ENCODE data around the gene IFT122.
"Not testable (repeated sequence)": the region's sequence is repeated elsewhere in the genome, so short reads cannot be mapped to it uniquely, and the experiment has no call there.

Gene IFT122

DNA sequence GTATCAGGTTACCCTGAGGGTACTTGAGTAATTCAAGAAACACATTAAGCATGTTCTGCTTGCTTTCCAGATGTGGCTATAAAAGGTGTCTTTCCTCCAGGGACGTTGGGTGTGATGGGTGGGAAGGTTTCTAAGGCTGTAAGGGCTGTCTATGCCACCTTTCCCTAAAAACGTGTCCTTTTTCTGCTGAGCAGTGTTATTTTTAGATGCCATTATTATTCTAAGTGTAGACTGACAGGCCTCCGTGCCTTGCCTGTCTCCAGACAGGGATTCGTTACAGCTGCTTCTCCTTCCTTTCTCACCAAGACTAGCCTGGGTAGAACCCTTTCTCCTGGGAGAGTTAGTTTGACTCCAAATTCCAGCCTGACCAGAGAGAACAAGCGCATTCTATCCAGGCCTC, 61.6 kb downstream of the IFT122 start:
- no peak for DNase-seq

DNA sequence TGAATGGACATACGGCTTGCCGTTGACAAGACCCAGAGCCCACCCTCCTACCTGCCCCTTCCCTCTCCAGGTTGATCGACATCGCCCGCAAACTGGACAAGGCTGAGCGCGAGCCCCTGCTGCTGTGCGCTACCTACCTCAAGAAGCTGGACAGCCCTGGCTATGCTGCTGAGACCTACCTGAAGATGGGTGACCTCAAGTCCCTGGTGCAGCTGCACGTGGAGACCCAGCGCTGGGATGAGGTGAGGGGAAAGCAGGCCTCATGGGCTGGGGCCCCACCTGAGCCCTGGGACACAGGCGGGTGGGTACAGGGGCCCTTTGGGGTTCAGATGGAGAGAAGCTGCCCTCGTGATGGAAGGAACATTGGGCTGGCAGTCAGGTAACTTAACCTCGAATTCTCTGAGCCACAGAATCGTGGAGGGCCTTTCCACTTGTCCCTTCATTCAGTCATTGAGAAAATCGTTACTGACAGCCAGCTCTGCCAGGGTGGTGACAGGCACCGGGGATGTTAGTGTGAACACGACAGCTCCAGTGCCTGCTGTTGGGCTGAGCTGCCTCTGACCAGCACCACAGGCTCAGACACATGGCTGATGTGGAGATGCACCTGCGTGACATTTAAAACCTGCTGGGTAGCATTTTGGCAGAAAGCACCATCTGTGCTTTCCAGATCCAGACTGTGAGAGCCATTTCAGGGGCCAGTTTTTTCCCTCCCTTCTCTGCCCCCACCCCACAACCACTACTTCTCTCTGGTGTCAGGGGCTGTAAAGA, 62.8 kb downstream of the IFT122 start:
- DNase-seq, result no peak

DNA sequence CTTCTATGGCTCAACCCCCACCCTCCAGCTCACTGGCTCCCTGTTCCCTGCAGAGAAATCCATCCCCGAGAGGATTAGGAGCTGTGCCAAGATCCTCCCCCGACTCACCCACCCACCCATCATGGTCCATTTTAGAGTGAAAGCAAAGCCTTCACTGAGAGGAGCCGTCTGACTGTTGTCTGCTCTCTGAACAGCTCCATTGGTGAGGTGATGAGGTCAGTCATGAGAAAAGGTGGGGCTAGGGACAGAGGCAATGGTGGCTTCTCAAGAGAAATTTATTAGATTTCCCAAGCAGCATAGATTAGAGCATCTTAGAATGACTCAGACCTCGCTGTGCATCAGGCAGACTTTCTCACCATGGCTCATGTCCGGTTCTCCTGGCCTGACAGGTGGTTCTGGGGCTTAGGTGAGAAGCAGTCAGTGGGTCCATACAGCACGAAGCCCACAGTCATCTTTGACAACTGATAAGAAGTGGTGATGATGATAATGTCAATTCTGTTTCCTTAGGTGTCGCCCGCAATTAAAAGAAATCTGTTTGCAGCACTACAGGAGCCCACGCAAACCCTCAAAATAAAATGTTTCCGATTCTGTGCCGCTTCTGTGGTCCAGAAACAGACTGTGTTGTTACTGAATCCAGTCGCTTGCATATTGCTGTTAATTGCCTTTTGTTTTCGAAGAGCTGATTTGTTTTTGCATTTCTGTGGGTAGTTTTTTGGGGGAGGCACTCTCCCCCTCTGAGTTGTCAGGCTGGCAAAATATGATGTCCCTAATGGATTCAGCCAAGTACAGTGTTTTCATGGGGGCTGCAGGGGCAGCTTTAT, 63.7 kb downstream of the IFT122 start:
- DNase-seq, result no peak

DNA sequence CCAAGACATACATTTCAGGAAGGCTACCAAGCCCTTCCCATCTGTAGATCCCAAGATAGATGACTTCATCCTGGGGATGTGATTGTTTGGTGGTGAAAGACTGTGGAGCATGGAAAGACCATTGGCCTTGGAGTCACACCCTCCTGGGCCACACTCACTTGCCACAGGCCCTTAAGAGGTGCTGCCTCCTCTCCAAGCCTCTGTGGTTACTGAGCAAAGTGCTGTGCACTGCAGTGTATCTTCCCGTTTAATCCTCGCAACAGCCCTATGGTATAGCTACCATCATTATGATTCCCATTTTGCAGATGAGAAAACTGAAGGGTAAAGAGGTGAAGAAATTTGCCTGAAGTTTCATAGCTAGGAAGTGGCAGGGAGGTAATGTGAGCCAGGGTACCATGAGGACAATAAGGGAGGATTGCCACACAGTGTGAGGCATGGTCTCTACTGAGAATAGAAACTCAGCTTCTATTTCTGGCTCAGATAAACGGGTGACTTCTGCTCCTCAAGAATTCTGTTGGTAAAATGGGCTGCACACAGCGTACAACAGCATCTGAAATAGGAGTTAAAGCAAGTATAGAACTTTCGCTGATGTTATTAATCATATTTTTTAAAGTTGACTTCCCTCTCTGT, 64.6 kb downstream of the IFT122 start:
- DNase-seq, result no peak

DNA sequence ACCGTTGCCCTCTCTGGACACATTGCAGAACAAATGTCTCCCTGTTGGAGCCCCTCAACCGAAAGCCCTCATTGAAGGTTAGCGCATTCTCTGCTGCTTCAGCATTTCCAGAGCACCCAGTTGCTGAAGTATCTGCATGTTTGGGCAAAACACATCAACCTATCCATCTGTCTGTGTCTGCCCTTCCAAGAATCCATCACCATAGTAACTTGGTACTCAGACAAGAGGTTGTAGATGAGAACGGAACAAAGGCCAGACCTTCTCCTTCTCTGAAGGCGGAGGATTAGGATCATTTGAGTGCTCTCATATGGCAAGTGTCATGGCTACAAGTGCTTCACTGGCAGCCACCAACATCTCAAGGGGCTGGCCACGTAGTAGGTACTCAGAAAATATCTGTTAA, 65.3 kb downstream of the IFT122 start:
- DNase-seq, result no peak

DNA sequence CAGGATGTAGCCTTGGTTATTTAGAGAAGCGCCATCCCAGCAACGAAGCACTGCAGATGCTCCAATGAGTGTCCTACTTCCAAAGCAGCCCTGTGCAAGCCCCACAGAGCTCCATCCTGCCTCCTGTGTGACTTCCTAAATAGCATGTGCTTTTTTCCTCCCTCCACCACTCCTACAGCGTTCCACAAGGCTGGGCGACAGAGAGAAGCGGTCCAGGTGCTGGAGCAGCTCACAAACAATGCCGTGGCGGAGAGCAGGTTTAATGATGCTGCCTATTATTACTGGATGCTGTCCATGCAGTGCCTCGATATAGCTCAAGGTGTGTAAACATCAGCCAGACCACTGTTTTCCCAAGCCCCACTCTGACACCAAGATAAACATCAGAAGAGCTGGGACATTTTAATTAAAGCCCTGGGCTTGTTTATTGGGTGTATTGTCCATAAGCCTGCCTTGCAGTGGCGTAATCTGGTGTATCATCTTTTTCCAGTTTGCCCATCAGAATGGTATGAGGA, 66.3 kb downstream of the IFT122 start:
- no peak for DNase-seq

DNA sequence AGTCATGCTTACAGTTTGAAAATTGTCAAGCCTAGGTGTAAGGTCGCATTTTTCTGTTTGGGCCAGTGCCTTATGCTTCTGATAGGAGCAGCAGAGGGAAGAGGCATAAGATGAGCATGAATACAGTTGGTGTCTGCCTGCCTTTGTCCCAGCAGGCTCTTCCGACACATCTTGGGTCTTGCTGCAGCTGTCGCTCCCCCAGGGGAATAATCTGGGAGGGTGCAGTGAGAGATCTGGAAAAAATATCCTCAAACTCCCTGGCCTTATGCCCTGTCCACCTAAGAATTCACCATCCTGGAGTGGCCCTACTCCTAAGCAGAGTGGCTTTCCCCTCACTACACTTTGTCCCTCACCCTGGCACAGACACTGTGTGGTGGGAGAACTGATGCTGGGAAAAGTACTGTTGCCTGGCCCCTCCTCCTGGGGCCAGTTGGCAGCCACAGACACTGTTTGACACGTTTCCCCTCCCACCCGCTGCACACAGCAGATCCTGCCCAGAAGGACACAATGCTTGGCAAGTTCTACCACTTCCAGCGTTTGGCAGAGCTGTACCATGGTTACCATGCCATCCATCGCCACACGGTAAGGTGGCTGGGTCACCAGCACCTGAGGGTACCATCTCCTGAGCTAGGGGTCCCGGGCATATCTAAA, 67.3 kb downstream of the IFT122 start:
- DNase-seq, result no peak

DNA sequence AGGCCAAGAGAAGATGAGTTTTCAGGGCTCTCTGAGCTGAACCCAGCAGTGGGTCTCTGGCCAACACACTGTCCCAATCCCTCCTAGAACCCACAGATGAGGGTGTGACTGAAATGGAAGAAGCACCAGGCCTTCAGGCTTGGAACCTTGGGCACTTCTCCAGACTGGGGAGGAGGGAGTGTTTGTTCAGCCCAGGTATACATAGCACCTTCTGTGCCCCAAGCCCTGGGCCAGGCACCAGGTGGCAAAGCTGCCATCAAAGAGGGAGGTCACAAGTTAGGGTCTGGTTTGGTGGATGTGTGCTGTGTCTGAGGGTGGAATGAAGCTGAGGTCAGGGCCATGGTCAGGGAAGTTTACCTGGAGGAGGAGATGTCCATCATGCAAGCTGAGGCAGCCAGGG, 72.6 kb downstream of the IFT122 start:
- DNase-seq, result no peak

DNA sequence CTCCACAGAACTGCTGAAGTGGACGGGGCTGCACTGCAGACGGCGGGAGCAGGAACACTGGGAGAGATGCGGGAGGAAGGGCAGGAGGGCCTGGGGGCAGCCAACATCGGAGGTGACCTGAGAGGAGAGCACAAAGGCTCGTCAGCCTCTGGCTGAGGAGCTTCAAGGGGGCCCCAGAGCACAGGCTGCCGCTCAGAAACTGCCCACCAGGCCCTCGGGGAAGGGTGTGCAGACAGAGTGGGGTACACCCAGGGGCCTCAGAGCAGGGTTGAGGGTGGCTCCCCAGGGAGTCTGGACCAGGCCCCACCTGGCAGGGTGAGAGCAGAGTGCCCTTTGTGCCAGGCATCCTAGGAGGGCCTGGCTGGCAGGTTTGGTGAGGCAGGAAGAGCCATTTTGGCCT, 73.7 kb downstream of the IFT122 start:
- no peak for DNase-seq

DNA sequence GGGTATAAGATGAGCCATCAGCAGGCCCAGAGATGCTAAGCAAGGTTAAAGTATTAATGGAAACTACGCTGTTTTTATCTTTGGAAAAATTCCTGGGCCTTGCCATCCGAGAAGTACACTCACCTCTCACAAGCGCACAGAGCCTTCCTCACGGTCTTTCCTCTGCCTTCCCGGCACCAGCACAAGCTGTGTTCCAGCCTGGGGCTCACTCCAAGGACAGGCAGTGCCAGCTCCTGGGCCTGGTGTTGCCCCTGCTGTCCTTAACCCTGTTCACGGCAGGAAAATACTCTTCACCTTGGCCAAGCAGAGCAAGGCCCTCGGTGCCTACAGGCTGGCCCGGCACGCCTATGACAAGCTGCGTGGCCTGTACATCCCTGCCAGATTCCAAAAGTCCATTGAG, 74.1 kb downstream of the IFT122 start:
- DNase-seq, result no peak

DNA sequence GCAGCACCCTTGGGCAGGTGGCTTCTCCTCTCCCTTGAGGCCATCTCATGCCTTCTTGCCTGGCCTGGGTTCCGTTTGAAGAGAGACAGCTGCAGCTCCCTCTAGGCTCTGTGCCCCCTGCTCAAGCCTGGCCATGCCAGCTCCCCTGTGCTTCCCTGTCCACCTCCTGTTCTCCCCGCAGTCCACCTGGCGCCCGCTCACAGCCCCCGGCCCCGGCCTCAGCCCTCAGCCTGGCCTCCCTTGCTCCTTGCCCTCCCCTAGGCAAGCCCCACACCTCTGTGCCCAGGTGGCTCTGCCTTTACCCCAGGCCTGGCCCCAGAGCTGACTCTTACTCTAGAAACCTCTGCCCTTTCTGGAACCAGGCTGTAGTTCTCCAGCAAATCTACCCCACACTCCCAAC, 74.5 kb downstream of the IFT122 start:
- no peak for DNase-seq

DNA sequence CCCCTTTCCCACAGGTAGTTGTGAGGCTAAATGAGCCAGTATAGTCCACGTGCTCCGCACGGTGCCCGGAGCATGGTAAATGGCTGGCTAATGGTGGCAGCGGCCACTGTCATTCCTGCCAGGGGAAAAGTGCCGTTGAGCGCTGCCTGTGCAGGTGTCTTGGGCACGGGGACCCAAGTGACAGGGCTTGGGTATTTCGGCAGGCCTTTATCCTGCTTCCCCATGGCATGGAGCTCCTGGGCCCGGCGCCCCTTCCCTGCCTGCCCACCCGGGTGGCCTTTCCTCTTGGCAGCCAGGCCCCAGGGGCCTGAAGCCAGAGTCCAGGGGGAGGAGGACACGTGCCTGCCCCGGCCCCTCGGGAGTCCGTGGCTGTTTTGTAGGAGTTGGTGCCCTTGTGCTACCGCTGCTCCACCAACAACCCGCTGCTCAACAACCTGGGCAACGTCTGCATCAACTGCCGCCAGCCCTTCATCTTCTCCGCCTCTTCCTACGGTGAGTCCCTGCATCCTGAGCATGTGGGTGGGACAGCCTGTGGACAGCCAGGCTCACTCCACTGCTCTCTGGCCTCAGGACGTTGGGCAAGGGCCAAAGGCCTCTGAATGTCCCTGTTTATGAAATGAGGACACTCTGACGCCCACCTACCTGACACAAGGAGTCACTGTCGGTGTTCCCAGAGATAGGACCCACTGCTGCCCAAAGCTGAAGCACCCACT, 75.2 kb downstream of the IFT122 start:
- DNase-seq, result not testable (repeated sequence)

DNA sequence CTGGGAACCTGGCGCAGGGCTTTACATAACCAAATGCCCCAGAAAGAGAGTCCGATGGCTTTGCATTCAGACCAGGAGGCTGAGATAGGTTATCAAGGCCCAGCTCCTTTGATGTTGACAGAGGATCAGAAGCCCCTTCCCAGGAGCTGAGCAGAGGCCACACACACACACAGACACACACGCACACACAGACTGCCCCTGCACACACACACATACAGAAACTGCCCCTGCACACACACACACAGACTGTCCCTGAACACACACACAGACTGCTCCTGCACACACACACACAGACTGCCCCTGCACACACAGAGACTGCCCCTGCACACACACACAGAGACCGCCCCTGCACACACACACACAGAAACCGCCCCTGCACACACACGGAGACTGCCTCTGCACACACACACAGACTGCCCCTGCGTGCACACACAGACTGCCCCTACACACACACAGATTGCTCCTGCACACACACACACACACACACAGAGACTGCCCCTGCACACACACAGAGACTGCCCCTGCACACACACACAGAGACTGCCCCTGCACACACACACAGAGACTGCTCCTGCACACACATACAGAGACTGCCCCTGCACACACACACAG, 75.9 kb downstream of the IFT122 start:
- not testable (repeated sequence) for DNase-seq

DNA sequence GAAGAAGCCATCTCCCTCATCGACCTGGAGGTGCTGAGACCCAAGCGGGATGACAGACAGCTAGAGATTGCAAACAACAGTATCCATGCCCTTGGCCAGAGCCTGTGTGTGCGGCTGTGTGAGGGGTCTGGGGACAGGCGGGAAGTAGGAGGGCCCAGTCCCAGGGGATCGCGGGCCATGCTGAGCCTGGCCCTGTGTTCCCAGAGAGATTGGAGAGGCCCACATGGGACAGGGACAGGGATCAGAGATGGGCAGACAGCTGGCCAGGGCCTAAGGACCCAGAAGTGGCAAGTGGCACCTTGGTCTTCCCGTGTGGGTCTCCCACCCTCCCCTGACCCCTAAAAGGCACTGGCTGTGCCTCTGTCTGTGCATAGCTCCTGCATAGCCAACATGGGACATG, 77.5 kb downstream of the IFT122 start:
- no peak for DNase-seq

DNA sequence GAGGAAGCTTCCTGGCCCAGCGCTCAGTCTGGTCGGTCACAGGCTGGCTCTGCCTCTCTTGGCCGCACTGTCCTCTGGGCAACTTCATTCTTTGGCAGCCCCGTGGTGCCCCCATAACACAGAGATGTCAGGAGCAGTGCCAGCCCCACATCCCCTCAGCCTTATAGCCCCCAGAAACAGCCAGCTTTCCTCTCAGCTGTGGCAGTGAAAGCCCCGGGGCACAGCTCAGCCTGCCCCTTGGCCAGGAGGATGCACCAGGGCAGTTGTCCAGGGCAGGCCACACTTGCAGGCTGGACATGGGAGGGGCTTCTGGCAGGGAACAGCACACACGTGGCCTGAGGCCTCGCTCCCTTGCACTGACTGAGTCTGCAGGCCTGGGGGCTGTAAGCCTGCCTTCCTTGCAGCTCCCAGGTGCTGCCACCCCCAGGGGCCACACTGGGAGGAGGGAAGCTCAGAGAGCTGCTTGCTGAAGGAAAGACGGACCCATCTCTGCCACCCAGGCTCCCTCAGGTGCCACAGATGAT, 78.1 kb downstream of the IFT122 start:
- DNase-seq, result no peak

DNA sequence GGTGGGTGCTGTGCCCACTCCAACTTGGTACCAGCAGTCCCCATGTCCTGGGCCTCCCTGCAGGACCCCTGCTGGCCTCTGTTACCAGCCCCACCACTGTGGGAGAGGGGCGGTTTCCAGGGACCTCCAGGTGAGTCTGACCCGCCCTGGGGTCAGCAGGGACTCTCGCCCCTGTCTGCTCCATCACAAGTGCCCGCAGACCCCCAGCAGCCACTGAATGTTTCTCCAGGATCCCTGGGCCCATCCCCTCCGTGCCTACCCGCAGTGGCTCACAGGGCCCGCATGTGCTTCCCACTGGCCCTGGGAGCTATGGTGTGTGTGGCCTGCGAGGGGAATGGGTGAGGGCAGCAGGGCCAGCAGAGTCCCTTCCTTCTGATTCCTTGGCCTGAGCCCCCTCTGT, 78.6 kb downstream of the IFT122 start:
- DNase-seq, result no peak

DNA sequence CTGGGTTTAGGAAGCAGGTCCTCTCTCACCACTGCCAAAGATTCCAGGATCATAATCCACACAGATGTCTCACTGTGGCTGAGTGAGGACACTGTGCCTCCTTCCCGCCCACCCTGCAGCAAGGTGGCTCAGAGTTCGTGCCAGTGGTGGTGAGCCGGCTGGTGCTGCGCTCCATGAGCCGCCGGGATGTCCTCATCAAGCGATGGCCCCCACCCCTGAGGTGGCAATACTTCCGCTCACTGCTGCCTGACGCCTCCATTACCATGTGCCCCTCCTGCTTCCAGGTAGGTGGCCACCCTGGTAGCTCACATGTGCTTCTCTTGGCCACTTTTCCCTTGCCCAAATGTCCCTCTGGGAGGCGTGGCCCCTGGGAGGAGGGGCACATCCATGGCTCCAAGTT, 79.4 kb downstream of the IFT122 start:
- DNase-seq, result no peak

DNA sequence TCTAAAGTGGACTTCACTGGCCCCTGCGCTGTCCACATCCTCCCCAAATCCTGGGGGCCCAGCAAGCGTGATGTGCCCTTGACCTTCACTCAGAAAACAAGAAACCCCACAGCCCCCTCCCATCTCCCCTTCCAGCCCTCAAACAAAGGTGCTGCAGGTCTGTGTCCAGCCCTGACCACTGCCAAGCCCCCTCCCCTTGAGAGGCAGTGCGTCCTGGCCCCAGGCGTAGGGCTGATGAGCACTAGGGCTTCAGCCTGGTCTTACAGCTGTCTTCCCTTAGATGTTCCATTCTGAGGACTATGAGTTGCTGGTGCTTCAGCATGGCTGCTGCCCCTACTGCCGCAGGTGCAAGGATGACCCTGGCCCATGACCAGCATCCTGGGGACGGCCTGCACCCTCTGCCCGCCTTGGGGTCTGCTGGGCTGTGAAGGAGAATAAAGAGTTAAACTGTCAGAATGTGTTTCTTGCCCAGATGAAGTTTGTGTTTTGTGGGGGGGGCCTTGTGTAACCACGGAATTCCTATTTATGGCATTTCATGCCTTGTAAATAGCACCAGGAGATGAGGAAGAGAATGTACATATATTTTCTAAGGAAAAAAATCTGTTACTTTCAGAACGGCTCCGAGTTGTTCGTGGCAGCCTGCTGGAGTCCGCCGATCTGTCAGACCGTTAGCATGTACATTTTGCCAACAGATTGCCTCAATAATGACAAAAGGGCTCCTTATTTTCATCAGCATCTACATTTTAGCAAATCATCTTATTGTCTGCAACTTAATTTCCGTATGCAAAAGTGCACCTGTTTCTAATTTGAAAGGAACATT, 80.1 kb downstream of the IFT122 start:
- DNase-seq, result no peak

DNA sequence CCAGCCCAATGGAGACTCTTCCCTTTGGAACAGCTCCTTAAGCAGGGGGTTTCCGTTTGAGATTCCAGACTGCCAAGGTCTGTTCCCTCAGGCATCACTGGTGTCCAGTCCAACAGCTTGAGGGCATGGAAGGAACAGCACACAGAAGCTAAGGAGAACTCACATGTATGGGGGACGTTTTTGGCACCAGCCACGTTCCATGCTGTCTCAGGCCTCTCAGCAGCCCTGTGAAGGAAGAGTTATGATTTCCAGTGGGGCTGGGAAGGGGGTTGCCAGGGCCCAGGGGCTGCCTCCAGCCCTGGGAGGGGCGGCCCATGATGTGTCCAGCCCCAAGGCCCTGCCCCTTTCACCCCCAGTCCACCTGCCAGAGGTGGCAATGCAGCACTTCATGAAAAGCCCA, 80.9 kb downstream of the IFT122 start:
- no peak for DNase-seq

DNA sequence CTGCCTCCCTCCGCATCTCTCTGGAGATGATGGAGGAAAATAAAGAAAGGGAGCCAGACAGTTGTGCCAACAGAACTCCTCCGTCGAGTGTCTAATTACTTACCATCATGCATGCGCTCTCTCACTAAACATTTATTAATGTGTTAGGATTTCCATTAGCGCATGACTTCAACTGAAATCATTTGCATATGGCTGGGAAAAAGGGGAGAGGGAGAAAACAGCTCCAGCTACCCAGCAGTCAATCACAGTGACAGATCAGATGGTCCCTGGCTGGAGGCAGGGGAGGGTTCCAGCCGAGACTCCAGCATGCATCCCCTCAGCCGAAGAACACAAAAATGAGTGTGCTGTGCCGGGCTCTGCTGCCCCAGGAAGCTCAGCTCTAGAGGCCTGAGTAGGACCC, 81.6 kb downstream of the IFT122 start:
- DNase-seq, result no peak

DNA sequence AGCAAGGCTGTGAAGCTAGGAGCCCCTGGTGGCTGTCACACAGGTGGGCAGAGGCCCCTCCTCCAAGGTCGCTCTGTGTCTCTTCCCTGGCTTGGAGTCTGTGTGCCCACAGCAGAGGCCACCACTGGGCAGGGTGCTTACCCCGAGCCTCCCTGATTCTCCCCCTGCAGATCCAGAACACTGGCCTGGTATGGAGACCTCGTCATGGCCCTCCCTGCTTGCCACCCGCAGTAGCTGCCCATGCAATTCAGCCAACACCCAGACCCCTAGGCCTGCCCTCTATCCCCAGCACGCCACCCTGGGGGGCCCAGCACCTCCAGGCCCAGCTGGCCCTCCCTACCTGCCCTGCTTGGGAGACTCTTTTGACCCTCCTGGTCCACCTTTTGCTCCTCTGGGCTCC, 82.9 kb downstream of the IFT122 start:
- DNase-seq, result no peak
